H9 (cell line): ENCODE data around the gene CMTM5. TPM values are rescaled to one million over a fixed set of nuclear protein-coding genes. Genes with fewer than 3 reads are reported as not detected.

Source experiments
- DNase-seq: peaks from one replicate; pipeline ENCODE4 v3.0.0-alpha.2; 2017
- H2AFZ ChIP-seq: one replicate; pipeline ENCODE4 v1.6.1; 2013; ENCODE audit warnings: mild to moderate bottlenecking, low read length, control low read depth, moderate library complexity
- H2AK5ac ChIP-seq: 2 replicates; pipeline ENCODE4 v1.6.1; 2013; ENCODE audit warnings: low read length, control low read depth, mixed read lengths; ENCODE audit not compliant: insufficient read length
- H2BK120ac ChIP-seq: one replicate; pipeline ENCODE4 v1.6.1; 2013; ENCODE audit warnings: low read depth, mild to moderate bottlenecking, low read length, control low read depth, inconsistent platforms; ENCODE audit not compliant: poor library complexity, severe bottlenecking
- H2BK12ac ChIP-seq: 2 replicates; pipeline ENCODE4 v1.6.1; 2013; ENCODE audit warnings: low read length, control low read depth, mixed read lengths, low read depth; ENCODE audit not compliant: insufficient read length
- H2BK15ac ChIP-seq: 2 replicates; pipeline ENCODE4 v1.6.1; 2013; ENCODE audit warnings: low read depth, low read length, control low read depth
- H2BK20ac ChIP-seq: one replicate; pipeline ENCODE4 v1.6.1; 2013; ENCODE audit warnings: low read depth, mild to moderate bottlenecking, low read length, control low read depth, inconsistent platforms; ENCODE audit not compliant: poor library complexity, severe bottlenecking
- H2BK5ac ChIP-seq: 2 replicates; pipeline ENCODE4 v1.6.1; 2013; ENCODE audit warnings: low read length, control low read depth, mixed read lengths; ENCODE audit not compliant: insufficient read length
- H3K14ac ChIP-seq: 2 replicates; pipeline ENCODE4 v1.6.1; 2013; ENCODE audit warnings: low read length, control low read depth; ENCODE audit not compliant: insufficient read depth
- H3K18ac ChIP-seq: 2 replicates; pipeline ENCODE4 v1.6.1; 2013; ENCODE audit warnings: low read depth, mild to moderate bottlenecking, mixed read lengths, low read length, control low read depth; ENCODE audit not compliant: insufficient read length
- H3K23ac ChIP-seq: 2 replicates; pipeline ENCODE4 v1.6.1; 2013; ENCODE audit warnings: low read length, control low read depth, mixed read lengths, low read depth; ENCODE audit not compliant: insufficient read length
- H3K23me2 ChIP-seq: 2 replicates; pipeline ENCODE4 v1.6.1; 2013; ENCODE audit warnings: low read depth, mild to moderate bottlenecking, mixed read lengths, low read length, control low read depth; ENCODE audit not compliant: insufficient read length, poor library complexity, severe bottlenecking
- H3K27ac ChIP-seq: 2 replicates; pipeline ENCODE4 v1.5.1; 2013; ENCODE audit warnings: low read length, control low read depth, mixed read lengths, low read depth; ENCODE audit not compliant: insufficient read length
- H3K27me3 ChIP-seq: 2 replicates; pipeline ENCODE4 v1.6.1; 2013; ENCODE audit warnings: low read length, control low read depth, inconsistent platforms; ENCODE audit not compliant: insufficient read depth
- H3K4ac ChIP-seq: 2 replicates; pipeline ENCODE4 v1.6.1; 2013; ENCODE audit warnings: low read depth, mild to moderate bottlenecking, control low read depth, inconsistent platforms, low read length, moderate library complexity
- H3K4me1 ChIP-seq: 2 replicates; pipeline ENCODE4 v1.6.1; 2013; ENCODE audit warnings: low read length, control low read depth, inconsistent platforms; ENCODE audit not compliant: insufficient read depth
- H3K4me2 ChIP-seq: 2 replicates; pipeline ENCODE4 v1.6.1; 2013; ENCODE audit warnings: low read length, control low read depth, mixed read lengths; ENCODE audit not compliant: insufficient read length, insufficient read depth
- H3K56ac ChIP-seq: 2 replicates; pipeline ENCODE4 v1.6.1; 2013; ENCODE audit warnings: low read depth, mild to moderate bottlenecking, mixed read lengths, low read length, control low read depth; ENCODE audit not compliant: insufficient read length
- H3K79me1 ChIP-seq: 2 replicates; pipeline ENCODE4 v1.6.1; 2013; ENCODE audit warnings: low read depth, mild to moderate bottlenecking, moderate library complexity, low read length, control low read depth, inconsistent platforms; ENCODE audit not compliant: insufficient read depth, poor library complexity, severe bottlenecking
- H3K79me2 ChIP-seq: 2 replicates; pipeline ENCODE4 v1.6.1; 2013; ENCODE audit warnings: low read length, control low read depth, inconsistent platforms; ENCODE audit not compliant: insufficient read depth
- H3K9ac ChIP-seq: 2 replicates; pipeline ENCODE4 v1.6.1; 2013; ENCODE audit warnings: low read length, control low read depth, mixed read lengths; ENCODE audit not compliant: insufficient read length; ENCODE audit errors: extremely low read depth
- H3K9me3 ChIP-seq: one replicate; pipeline ENCODE4 v1.6.1; 2013; ENCODE audit warnings: low read depth, low read length, inconsistent platforms; ENCODE audit not compliant: control insufficient read depth
- H3T11ph ChIP-seq: one replicate; pipeline ENCODE4 v1.6.1; 2013; ENCODE audit warnings: mild to moderate bottlenecking, low read length, control low read depth, inconsistent platforms
- H4K20me1 ChIP-seq: one replicate; pipeline ENCODE4 v1.6.1; 2013; ENCODE audit not compliant: control insufficient read depth, insufficient read length, insufficient read depth
- H4K5ac ChIP-seq: 2 replicates; pipeline ENCODE4 v1.6.1; 2013; ENCODE audit warnings: low read depth, mild to moderate bottlenecking, mixed read lengths, low read length, control low read depth; ENCODE audit not compliant: insufficient read length
- H4K8ac ChIP-seq: replicated peaks from 2 replicates; pipeline ENCODE4 v1.6.1; 2013; ENCODE audit warnings: low read length, control low read depth, mixed read lengths, low read depth; ENCODE audit not compliant: insufficient read length
- H4K91ac ChIP-seq: 2 replicates; pipeline ENCODE4 v1.6.1; 2013; ENCODE audit warnings: low read depth, mild to moderate bottlenecking, moderate library complexity, mixed read lengths, low read length, control low read depth; ENCODE audit not compliant: insufficient read length
- H3K27ac Mint-ChIP-seq, 3 experiments: 2 replicates in 2 of 3; 3 replicates in 1 of 3; pipeline ENCODE4 v1.8.0; 2020 to 2021; ENCODE audit warnings: mixed read lengths in 3 of 3, mild to moderate bottlenecking in 1 of 3, moderate library complexity in 1 of 3
- H3K27me3 Mint-ChIP-seq: 2 replicates; pipeline ENCODE4 v1.8.0; 2021; ENCODE audit warnings: low read depth, mild to moderate bottlenecking, moderate library complexity, mixed read lengths
- H3K36me3 Mint-ChIP-seq, 3 experiments: 2 replicates in 2 of 3; 3 replicates in 1 of 3; pipeline ENCODE4 v1.8.0; 2020 to 2021; ENCODE audit warnings: low read depth in 3 of 3, mixed read lengths in 3 of 3; ENCODE audit not compliant: insufficient read depth in 1 of 3
- H3K4me1 Mint-ChIP-seq, 2 experiments: 2 replicates each; pipeline ENCODE4 v1.8.0; 2020; ENCODE audit warnings: mixed read lengths in 2 of 2
- H3K4me3 Mint-ChIP-seq, 2 experiments: 2 replicates in 1 of 2; 3 replicates in 1 of 2; pipeline ENCODE4 v1.8.0; 2020 to 2021; ENCODE audit warnings: mild to moderate bottlenecking in 2 of 2, mixed read lengths in 2 of 2, moderate library complexity in 1 of 2
- H3K9me3 Mint-ChIP-seq, 2 experiments: 2 replicates in 1 of 2; 3 replicates in 1 of 2; pipeline ENCODE4 v1.8.0; 2020; ENCODE audit warnings: mild to moderate bottlenecking in 2 of 2, mixed read lengths in 2 of 2, moderate library complexity in 1 of 2
- CTCF ChIP-seq: fragments of 200-600 bp; sonication (generic); conservative IDR thresholded peaks from 3 replicates; pipeline ENCODE4 v1.8.0; 2021; ENCODE audit warnings: antibody characterized with exemption, mild to moderate bottlenecking
- WGBS: extraction: QIAGEN DNeasy Blood & Tissue Kit; methylation state at CpG from one replicate; pipeline ENCODE4 v1.1.7; 2013; ENCODE audit warnings: missing lambda C conversion rate, low lambda C conversion rate, mixed read lengths; ENCODE audit not compliant: insufficient read length; ENCODE audit errors: extremely low coverage; 5-methylcytosine and 5-hydroxymethylcytosine counted together
- total RNA-seq: library from RNA; stranded (reverse); gene quantifications from 2 replicates; pipeline ENCODE4 v1.2.1, GENCODE V29; 2021

CMTM5 gene
- total RNA-seq, 1 experiment from 2014 or later: not detected

GRCh38 chr14:23399136-23399535 is 22.3 kb downstream of the CMTM5 start:
- H3K23ac ChIP-seq: no peak overlapping the region
- no peak overlapping the region for H3K56ac ChIP-seq
- H3K4ac ChIP-seq: no peak overlapping the region
- no peak overlapping the region for H2AFZ ChIP-seq
- no peaks in the 10 kb centered on the region for H4K20me1 ChIP-seq
- no peak overlapping the region for H2BK15ac ChIP-seq
- H3T11ph ChIP-seq: no peak overlapping the region
- Mint-ChIP-seq H3K27ac (no peak overlapping the region), H3K9me3 (no peaks in the 10 kb centered on the region; a peak in 1 of 5 replicates), H3K4me3 (no peak overlapping the region), H3K4me1 (peaks cover 2 to 8% of the 10 kb centered on the region in 2 experiments; a peak in 3 of 4 replicates), H3K36me3 (no peaks in the 10 kb centered on the region), H3K27me3 (peaks cover 42% of the 10 kb centered on the region)
- H3K79me2 ChIP-seq: no peaks in the 10 kb centered on the region
- no peaks in the 10 kb centered on the region for H3K9me3 ChIP-seq
- no peaks in the 10 kb centered on the region for H3K4me1 ChIP-seq
- H2BK20ac ChIP-seq: no peak overlapping the region
- TF ChIP-seq CTCF: no peak
- no peak overlapping the region for H3K18ac ChIP-seq
- no peak overlapping the region for H2BK120ac ChIP-seq
- H3K27me3 ChIP-seq: no peaks in the 10 kb centered on the region
- H2BK5ac ChIP-seq: no peak overlapping the region
- H4K91ac ChIP-seq: no peak overlapping the region
- no peak overlapping the region for H4K8ac ChIP-seq
- no peak for DNase-seq
- no peak overlapping the region for H3K14ac ChIP-seq
- no peaks in the 10 kb centered on the region for H3K23me2 ChIP-seq
- no CpG with 5 or more reads among the region's 3 CpGs for WGBS
- H3K27ac ChIP-seq: no peak overlapping the region
- no peak overlapping the region for H2BK12ac ChIP-seq
- H3K4me2 ChIP-seq: no peak overlapping the region
- H3K9ac ChIP-seq: no peak overlapping the region
- H2AK5ac ChIP-seq: no peak overlapping the region
- no peaks in the 10 kb centered on the region for H3K79me1 ChIP-seq
- H4K5ac ChIP-seq: no peak overlapping the region
